Psoas muscle (tissue), 8 donors: ENCODE measurements around the gene CRACR2A. TPM values are rescaled to one million over a fixed set of nuclear protein-coding genes. Genes with fewer than 3 reads are reported as not detected.

Source experiments
- ATAC-seq, 4 donors: fragments of 200-7000 bp; cut with Tn5 transposase; one replicate each; pipeline ENCODE4 v1.9.1; 2020; ENCODE audit warnings: moderate library complexity in 3 of 4, mild to moderate bottlenecking in 2 of 4
- DNase-seq, 2 donors: peaks; one replicate each; pipeline ENCODE4 v3.0.0-alpha.2; 2020
- H3K27ac ChIP-seq: fragments of 200-600 bp; one replicate; pipeline ENCODE4 v1.8.0; 2022
- H3K27me3 ChIP-seq, 3 donors: fragments of 200-600 bp in 1 of 3; one replicate each; pipeline versions ENCODE4 v1.6.1 to v1.8.0; 2013 to 2022; ENCODE audit warnings: low read length in 2 of 3, mild to moderate bottlenecking in 2 of 3, moderate library complexity in 1 of 3; ENCODE audit not compliant: insufficient read depth in 3 of 3
- H3K36me3 ChIP-seq, 2 donors: fragments of 200-600 bp in 1 of 2; one replicate each; pipeline versions ENCODE4 v1.6.1 to v1.8.0; 2013 to 2022; ENCODE audit warnings: low read depth in 1 of 2, mild to moderate bottlenecking in 1 of 2, moderate library complexity in 1 of 2; ENCODE audit not compliant: insufficient read depth in 1 of 2
- H3K4me1 ChIP-seq: fragments of 200-600 bp; one replicate; pipeline ENCODE4 v1.8.0; 2022
- H3K4me3 ChIP-seq: fragments of 200-600 bp; one replicate; pipeline ENCODE4 v1.8.0; 2022; ENCODE audit warnings: mild to moderate bottlenecking
- H3K9me3 ChIP-seq: fragments of 200-600 bp; one replicate; pipeline ENCODE4 v1.8.0; 2022
- WGBS, 3 donors: extraction: QIAGEN DNeasy Blood & Tissue Kit; methylation state at CpG; one replicate each; pipeline versions ENCODE4 v1.1.6 to v1.1.7; 2013; 5-methylcytosine and 5-hydroxymethylcytosine counted together
- intact Hi-C, 2 donors: fragments of 100-400 bp; cut with DNase I; formaldehyde crosslinking; loops; one replicate each; pipeline versions ENCODE4 v1.11.0 to v1.14.2; 2022
- polyA plus RNA-seq, 3 donors: library from polyadenylated mRNA; stranded (reverse); fragments of 200-250 nt; gene quantifications; one replicate each; pipeline ENCODE4 v1.2.3, GENCODE V29; 2013
- total RNA-seq, 4 donors: library from RNA; stranded (reverse); fragmentation: NEBNext Ultra II Directional in 2 of 4; extraction: Animal tissue kit (Norgen Biotek cat#: 25700) in 2 of 4; gene quantifications; one replicate each; pipeline versions ENCODE4 v1.2.1 to v1.2.4, GENCODE V29; 2021 to 2023
- TF ChIP-seq, protein P1 (sequence below): fragments of 200-600 bp; IDR thresholded peaks from one replicate; pipeline ENCODE4 v1.8.0; 2022; ENCODE audit warnings: antibody characterized with exemption
- donor health status: healthy with polysubstance abuse.
- donor health status: DM: no; HTN: no; CAD: no; lungs with moderate emphysema.
- donor health status: Bipolar disorder and iron deficiency.
- donor health status: healthy.
- donor health status: DM: yes; HTN: yes; CAD: no.
- donor health status: DM: no; HTN: no; CAD: no.
- donor health status: DM: no; HTN: no; CAD: no.
- donor health status: DM: yes; HTN: yes; CAD: no.

Gene CRACR2A
- total and polyA plus RNA-seq, 7 donors, result 0.24 to 1.7 (median 0.87) TPM

DNA sequence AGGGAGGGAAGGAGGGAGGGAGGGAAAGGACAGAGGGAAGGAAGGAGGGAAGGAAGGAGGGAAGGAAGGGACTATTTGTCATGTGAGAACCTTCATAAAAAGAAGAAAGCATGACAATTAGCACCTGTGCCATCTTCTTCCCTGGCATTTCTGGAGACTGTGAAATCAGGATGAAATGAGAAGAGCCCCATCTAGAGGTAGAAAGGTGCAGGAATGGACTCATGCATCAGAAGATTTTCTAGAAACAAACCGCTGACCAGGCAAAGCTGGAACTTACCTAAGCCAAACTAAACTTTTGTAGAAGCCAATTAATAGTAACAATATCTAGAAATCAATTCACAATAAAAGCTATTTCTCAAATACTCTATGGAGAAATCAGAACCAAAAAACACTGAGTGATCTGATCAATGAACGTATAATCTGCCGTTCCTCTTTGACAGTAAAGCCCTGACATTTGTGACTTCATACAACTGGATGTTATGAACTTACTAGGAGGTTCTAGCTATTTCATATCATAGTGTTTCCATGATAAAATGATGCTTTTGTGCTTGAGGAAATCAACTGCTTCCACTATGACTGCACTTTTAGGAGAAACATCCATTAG is 24.4 kb upstream of the CRACR2A start:
- no peak overlapping the region for H3K27ac ChIP-seq
- H3K27me3 ChIP-seq, result no peaks in the 10 kb centered on the region
- no peak overlapping the region for H3K4me3 ChIP-seq
- peak; percentile 66 to 86 (median 70) for ATAC-seq
- no peaks in the 10 kb centered on the region for H3K9me3 ChIP-seq
- no peaks in the 10 kb centered on the region for H3K36me3 ChIP-seq
- WGBS, 3 donors, result 57 to 63% (median 59%) methylated on average over 3 of the region's 3 CpGs
- H3K4me1 ChIP-seq, result no peaks in the 10 kb centered on the region
- intact Hi-C loops, result loop anchor here (1.0 to 10.0 kb wide), 5 partner anchors 120 to 477 kb away; no protein-coding TSS in a partner anchor
- no peak for DNase-seq
- TF ChIP-seq, protein P1, sequence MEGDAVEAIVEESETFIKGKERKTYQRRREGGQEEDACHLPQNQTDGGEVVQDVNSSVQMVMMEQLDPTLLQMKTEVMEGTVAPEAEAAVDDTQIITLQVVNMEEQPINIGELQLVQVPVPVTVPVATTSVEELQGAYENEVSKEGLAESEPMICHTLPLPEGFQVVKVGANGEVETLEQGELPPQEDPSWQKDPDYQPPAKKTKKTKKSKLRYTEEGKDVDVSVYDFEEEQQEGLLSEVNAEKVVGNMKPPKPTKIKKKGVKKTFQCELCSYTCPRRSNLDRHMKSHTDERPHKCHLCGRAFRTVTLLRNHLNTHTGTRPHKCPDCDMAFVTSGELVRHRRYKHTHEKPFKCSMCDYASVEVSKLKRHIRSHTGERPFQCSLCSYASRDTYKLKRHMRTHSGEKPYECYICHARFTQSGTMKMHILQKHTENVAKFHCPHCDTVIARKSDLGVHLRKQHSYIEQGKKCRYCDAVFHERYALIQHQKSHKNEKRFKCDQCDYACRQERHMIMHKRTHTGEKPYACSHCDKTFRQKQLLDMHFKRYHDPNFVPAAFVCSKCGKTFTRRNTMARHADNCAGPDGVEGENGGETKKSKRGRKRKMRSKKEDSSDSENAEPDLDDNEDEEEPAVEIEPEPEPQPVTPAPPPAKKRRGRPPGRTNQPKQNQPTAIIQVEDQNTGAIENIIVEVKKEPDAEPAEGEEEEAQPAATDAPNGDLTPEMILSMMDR, result peak; percentile 72

DNA sequence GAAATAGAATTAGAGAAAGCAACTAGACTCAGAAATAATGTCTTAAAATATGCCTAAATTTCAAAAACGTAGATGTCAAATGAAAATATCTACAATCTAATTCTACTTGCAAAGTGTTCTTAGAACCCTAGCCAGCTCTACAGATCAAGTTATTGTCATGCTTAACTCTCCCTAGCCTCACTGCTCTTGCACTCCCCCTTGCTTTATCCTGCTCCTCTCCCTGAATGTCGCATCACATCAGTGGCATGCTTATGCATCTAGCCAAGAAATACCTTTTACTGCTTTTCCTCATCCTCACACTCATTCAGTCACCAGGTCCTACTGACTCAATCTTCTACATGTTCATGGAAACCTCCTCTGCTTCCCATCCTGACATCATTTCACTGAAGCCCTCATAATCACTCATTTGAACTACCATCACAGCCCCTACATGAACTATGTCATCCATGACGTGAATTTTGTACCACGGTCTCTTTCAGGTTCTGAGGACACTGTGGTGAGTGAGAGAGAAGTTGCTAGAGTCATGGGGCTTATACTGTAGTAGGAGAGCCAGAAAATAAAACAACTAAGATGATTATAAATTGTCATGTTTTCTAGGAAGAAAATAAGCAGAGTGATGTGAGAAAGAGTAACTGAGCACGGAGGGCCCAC is 22.6 kb upstream of the CRACR2A start:
- no peak overlapping the region for H3K4me3 ChIP-seq
- no peaks in the 10 kb centered on the region for H3K4me1 ChIP-seq
- DNase-seq (no peak), ATAC-seq (no peak)
- H3K36me3 ChIP-seq, result no peaks in the 10 kb centered on the region
- no peaks in the 10 kb centered on the region for H3K9me3 ChIP-seq
- no peak overlapping the region for H3K27ac ChIP-seq
- TF ChIP-seq, protein P1, result no peak
- intact Hi-C loops, result loop anchor here (2.0 to 10.0 kb wide), 5 partner anchors 118 to 473 kb away; no protein-coding TSS in a partner anchor
- H3K27me3 ChIP-seq, result no peaks in the 10 kb centered on the region
- WGBS, 3 donors, result 83 to 89% (median 87%) methylated on average over 5 of the region's 5 CpGs

DNA sequence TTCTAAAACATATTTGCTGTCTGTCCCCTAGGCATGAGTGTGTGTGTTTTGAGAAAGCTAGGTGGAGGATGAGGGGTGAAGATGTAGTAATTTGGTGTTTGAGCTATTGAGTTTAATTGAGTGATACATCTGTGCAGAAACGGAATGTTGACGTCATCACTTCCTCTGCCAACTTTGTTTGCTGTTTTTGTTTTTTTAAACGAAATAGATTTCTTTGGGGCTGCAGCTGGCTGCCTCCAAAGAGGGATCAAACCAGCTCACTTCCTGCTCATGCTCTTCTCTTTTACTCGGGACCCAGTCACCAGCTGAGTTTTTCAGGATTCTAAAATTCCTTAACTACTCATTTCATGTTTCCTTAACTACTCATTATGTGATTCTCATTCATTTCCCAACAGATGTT is 19.5 kb upstream of the CRACR2A start:
- no peaks in the 10 kb centered on the region for H3K4me1 ChIP-seq
- no peak overlapping the region for H3K27ac ChIP-seq
- DNase-seq (no peak), ATAC-seq (no peak)
- no peaks in the 10 kb centered on the region for H3K27me3 ChIP-seq
- TF ChIP-seq, protein P1, result no peak
- no peaks in the 10 kb centered on the region for H3K9me3 ChIP-seq
- H3K4me3 ChIP-seq, result no peak overlapping the region
- 17 to 24% (median 22%) methylated on average over 4 of the region's 4 CpGs for WGBS, 3 donors
- H3K36me3 ChIP-seq, result no peaks in the 10 kb centered on the region
- intact Hi-C loops, result loop anchor here (10.0 kb wide), 2 partner anchors 118 to 238 kb away; no protein-coding TSS in a partner anchor

DNA sequence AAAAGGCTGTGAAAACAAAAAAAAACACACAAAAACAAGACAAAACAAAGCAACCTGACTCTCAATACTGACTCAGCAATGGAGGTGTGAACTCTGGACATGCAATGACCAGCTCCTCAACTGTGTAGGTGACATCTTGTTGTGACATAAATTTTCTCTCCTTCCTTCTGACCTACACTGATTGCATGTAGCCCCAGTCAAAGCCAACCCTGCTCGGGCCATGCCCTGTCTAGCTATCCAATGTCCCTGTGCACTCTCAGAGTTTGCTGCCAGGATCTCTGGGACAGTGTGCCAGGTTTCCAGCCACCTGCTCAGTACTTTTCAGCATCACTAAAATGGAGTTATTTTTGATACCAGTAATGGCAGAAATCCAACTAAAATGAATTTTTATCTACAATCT is 18.9 kb upstream of the CRACR2A start:
- H3K4me1 ChIP-seq, result no peaks in the 10 kb centered on the region
- TF ChIP-seq, protein P1, result no peak
- DNase-seq (no peak), ATAC-seq (peak; percentile 73 to 92 (median 82))
- no peaks in the 10 kb centered on the region for H3K27me3 ChIP-seq
- intact Hi-C loops, result loop anchor here (10.0 kb wide), 2 partner anchors 117 to 237 kb away; no protein-coding TSS in a partner anchor
- 13 to 26% (median 25%) methylated on average over 1 of the region's 1 CpG for WGBS, 3 donors
- H3K9me3 ChIP-seq, result no peaks in the 10 kb centered on the region
- H3K36me3 ChIP-seq, result no peaks in the 10 kb centered on the region
- H3K27ac ChIP-seq, result no peak overlapping the region
- H3K4me3 ChIP-seq, result no peak overlapping the region
